GM12873 (cell line): Measurements from ENCODE around the gene RNLS.
A peak's percentile ranks its signal among the peaks of the same experiment; 100 is the strongest.

Source experiments
- CTCF ChIP-seq: IDR thresholded peaks from 2 replicates; pipeline ENCODE4 v1.5.1; 2012; ENCODE audit warnings: low read depth, mild to moderate bottlenecking, moderate library complexity, low read length, control low read depth; ENCODE audit not compliant: insufficient read depth; ENCODE audit errors: missing control alignments

Gene RNLS

DNA sequence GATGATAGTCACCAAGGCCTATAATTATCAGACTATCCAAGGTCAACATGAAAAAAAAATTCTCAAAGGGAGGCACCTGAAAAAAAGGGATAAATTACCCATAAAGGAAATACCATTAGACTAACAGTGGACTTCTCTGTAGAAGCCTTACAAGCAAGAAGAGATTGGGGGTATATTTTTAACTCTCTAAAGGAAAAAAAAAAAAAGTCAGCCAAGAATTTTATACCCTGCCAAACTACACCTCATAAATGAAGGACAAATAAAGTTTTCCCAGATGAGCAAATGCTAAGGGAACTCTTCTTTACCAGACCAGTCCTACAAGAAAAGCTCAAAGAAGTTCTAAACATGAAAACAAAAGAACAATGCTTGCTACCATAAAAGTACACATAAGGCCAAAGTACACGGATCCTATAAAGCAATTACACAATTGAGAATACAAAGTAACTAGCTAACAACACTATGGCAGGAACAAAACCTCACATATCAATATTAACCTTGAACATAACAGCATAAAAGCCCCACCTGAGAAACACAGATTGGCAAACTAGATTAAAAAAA lies 263.1 kb downstream of the RNLS start:
- TF ChIP-seq CTCF: no peak

- TF ChIP-seq CTCF: peak; percentile 55
These were observed 264.3 kb downstream of the RNLS start for GRCh38 chr10:88318803-88319202.

- TF ChIP-seq CTCF: no peak
These were observed 266.0 kb downstream of the RNLS start for GRCh38 chr10:88317099-88317498.

DNA sequence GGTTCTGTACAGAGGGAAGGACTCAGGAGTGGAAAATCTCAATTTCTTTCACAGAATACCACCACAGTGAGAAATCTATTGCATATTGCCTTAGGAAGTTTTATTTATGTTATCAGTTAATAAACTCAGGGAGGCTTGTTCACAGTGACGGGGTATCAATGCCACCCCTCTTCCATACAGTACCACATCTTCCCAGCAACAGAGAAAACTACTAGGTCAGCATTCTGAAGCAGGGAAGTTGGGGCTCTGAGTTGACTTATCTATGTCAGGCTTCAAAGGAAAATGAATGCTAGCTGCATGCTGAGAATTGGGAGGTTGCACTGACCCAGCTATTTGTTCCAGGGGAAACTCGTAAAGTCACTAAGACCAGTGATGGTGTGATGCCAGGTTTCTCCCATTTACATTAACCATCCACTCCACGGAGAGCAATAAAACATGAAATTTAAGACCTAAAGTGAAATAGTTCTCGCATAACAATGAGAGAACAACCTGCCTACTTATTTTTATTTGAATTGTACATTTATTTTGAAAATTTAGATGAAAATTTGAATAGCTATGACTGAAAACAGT lies 266.7 kb downstream of the RNLS start:
- TF ChIP-seq CTCF: no peak

DNA sequence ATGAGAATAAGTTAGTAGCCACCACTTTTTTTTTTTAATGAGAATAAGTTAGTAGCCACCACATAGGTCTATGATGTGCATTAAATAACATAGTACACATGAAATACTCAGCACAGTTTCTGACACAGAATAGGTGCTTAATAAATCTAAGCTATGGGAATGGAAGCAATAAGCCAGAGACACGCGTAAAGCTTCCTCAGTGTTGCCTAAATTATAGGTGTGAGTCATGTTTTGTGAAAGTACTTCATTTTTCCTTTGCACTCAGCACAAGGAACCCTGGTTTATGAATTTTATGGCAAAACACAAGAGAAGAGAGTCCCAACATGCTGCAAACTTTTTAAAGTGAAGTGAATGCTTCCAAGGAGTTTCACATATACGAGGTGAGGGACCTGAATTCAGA lies 267.4 kb downstream of the RNLS start:
- TF ChIP-seq CTCF: no peak

GRCh38 chr10:88314362-88314761 lies 268.8 kb downstream of the RNLS start:
- no peak for TF ChIP-seq CTCF

- no peak for TF ChIP-seq CTCF
These were observed 269.2 kb downstream of the RNLS start for GRCh38 chr10:88313878-88314277.
